GM23338 (cell line): ENCODE data around the gene GCK.

Source experiments
- EZH2 ChIP-seq: fragments of 200-600 bp; sonication (generic); IDR thresholded peaks from one replicate; pipeline ENCODE4 v1.8.0; 2017; ENCODE audit warnings: antibody characterized with exemption, mild to moderate bottlenecking, low read depth; ENCODE audit not compliant: unreplicated experiment
- POLR2AphosphoS5 ChIP-seq: IDR thresholded peaks from 2 replicates; pipeline ENCODE4 v1.6.1; 2016; ENCODE audit warnings: antibody characterized with exemption, low read depth
- TF ChIP-seq, protein P1 (sequence below), 2 experiments: fragments of 200-600 bp in 1 of 2; sonication (generic) in 1 of 2; conservative IDR thresholded peaks; 2 replicates each; pipeline versions ENCODE4 v1.5.1 to v1.6.1; 2016 to 2017; ENCODE audit warnings: antibody characterized with exemption in 2 of 2, low read depth in 2 of 2, mild to moderate bottlenecking in 2 of 2, moderate library complexity in 1 of 2

DNA sequence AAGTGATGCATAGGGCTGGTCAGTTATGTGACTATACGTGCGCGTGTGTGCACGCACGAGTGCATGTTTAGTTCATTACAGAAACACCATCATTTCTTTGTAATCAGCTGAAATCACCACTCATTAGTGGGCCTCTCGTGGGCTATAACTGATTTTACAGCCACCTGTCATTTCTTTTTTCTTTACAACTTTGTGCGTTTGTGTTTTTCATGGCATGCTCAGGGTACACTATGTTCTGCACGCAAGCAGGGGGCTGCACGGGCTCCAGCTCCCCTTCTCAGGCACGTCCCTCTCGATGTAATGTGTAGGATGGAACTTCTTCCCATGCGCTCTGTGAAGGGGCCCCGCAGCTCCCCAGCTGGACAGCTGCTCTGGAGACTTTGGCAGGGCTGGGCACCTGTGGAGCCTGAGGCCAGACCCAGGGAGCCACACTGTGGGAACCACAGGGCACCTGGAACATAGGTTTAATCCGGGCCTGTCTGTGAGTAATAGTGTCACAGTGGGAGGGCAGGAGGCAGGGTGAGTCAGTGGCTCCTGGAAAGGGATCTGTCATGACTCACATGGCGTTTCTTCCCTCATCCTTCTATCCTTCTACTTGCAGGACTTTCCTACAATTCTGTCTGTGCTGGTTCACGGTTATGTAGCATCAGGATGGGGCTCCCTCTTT lies 4.9 kb downstream of the GCK start:
- TF ChIP-seq POLR2AphosphoS5 (no peak), EZH2 (no peak)
- TF ChIP-seq, protein P1, sequence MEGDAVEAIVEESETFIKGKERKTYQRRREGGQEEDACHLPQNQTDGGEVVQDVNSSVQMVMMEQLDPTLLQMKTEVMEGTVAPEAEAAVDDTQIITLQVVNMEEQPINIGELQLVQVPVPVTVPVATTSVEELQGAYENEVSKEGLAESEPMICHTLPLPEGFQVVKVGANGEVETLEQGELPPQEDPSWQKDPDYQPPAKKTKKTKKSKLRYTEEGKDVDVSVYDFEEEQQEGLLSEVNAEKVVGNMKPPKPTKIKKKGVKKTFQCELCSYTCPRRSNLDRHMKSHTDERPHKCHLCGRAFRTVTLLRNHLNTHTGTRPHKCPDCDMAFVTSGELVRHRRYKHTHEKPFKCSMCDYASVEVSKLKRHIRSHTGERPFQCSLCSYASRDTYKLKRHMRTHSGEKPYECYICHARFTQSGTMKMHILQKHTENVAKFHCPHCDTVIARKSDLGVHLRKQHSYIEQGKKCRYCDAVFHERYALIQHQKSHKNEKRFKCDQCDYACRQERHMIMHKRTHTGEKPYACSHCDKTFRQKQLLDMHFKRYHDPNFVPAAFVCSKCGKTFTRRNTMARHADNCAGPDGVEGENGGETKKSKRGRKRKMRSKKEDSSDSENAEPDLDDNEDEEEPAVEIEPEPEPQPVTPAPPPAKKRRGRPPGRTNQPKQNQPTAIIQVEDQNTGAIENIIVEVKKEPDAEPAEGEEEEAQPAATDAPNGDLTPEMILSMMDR (conservative IDR thresholded peaks at IDR 0.05; ENCODE audit: low read depth in 2 of 2) = no peak
